ENCODE data around the gene DYSF. TPM values are rescaled to one million over a fixed set of nuclear protein-coding genes. Genes with fewer than 3 reads are reported as not detected.
"Not testable (repeated sequence)": the region's sequence is repeated elsewhere in the genome, so short reads cannot be mapped to it uniquely, and the experiment has no call there.

The DYSF gene
- total RNA-seq, 1 donor from 2014 or later = 49.2 TPM

GRCh38 chr2:71643674-71644357 is 190.5 kb downstream of the DYSF start:
- DNase-seq = no peak
- intact Hi-C loops (cut with micrococcal nuclease) = no loop called here

DNA sequence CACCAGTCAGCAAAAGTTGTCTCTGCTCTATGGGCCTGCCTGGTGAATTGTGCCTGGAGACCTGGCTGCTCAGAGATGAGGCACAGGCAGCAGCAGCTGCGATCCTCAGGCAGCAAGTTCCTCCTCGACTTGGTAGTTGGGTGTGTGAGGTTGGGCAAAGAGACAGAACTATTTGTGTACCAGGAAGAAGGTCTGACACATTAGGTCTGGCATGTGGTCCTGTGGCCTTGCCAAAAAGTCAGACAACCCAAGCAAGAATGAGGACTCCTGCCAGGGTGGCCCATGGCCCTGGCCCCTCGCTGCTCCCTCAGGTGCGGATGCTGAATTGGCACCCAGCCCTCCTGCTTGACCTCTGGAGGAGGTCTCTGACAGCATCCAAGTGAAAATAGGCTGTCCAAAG is 192.7 kb downstream of the DYSF start:
- intact Hi-C loops (cut with micrococcal nuclease) = no loop called here
- ATAC-seq (peak; percentile 99), DNase-seq (peak; percentile 70)

More at GRCh38 chr2:71643674-71644357, 190.5 kb downstream of the DYSF start:
- ATAC-seq = no peak

- intact Hi-C loops (cut with micrococcal nuclease) = no loop called here
- ATAC-seq (no peak), DNase-seq (no peak)
Measured at GRCh38 chr2:71647356-71647755, 194.0 kb downstream of the DYSF start.

GRCh38 chr2:71655498-71655897 is 202.1 kb downstream of the DYSF start:
- intact Hi-C loops (cut with micrococcal nuclease) = no loop called here
- ATAC-seq = no peak
- DNase-seq = no peak

GRCh38 chr2:71658256-71658655 is 204.9 kb downstream of the DYSF start:
- intact Hi-C loops (cut with micrococcal nuclease); DNase-seq; ATAC-seq: not testable (repeated sequence)

DNA sequence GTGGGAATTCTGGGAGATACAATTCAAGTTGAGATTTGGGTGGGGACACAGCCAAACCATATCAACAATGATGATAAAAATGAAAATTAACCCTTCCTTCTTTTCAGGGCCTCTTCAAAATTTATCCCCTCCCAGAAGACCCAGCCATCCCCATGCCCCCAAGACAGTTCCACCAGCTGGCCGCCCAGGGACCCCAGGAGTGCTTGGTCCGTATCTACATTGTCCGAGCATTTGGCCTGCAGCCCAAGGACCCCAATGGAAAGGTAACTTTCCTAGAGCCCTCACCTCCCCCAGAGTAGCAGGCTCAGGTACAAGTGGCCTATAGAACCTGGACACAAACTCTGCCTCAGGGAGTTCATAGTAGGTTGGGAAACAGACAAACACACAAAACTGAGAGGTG is 205.4 kb downstream of the DYSF start:
- ATAC-seq = no peak
- DNase-seq = no peak
- intact Hi-C loops (cut with micrococcal nuclease) = no loop called here

- ATAC-seq (no peak), DNase-seq (peak; percentile 13)
- intact Hi-C loops (cut with micrococcal nuclease) = no loop called here
Measured at GRCh38 chr2:71659868-71660518, 206.6 kb downstream of the DYSF start.

DNA sequence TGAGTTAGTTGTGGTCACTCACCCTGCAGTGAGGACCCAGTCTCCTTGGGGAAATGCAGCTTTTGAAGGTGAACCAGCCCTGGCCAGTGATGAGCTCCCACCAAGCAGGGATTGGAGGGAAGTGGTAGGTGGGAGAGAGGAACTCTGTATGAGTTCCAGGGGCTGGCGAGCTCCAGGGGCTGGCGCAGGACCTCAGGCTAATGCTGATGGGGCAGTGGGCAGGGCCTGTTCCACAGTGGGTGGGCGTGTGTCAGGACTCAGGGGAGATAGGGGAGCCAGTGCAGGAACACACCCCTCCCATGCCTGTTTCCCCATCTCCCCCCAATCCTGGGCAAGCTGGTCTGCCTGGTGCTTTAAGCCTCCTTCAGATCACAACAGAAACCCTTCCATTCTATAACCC is 208.4 kb downstream of the DYSF start:
- DNase-seq (peak; percentile 0), ATAC-seq (no peak)
- intact Hi-C loops (cut with micrococcal nuclease) = no loop called here

GRCh38 chr2:71662665-71663394 is 209.5 kb downstream of the DYSF start:
- intact Hi-C loops (cut with micrococcal nuclease) = no loop called here
- DNase-seq (peak; percentile 18), ATAC-seq (no peak)

GRCh38 chr2:71664161-71664560 is 210.8 kb downstream of the DYSF start:
- intact Hi-C loops (cut with micrococcal nuclease) = no loop called here
- ATAC-seq (no peak), DNase-seq (peak; percentile 8)

GRCh38 chr2:71665168-71666093 is 212.1 kb downstream of the DYSF start:
- intact Hi-C loops (cut with micrococcal nuclease) = no loop called here
- DNase-seq = peak; percentile 29
- ATAC-seq = peak; percentile 80

GRCh38 chr2:71666094-71666474 is 212.7 kb downstream of the DYSF start:
- ATAC-seq (no peak), DNase-seq (peak; percentile 7)
- intact Hi-C loops (cut with micrococcal nuclease) = no loop called here

GRCh38 chr2:71667256-71668182 is 214.2 kb downstream of the DYSF start:
- ATAC-seq (no peak), DNase-seq (peak; percentile 11)
- intact Hi-C loops (cut with micrococcal nuclease) = no loop called here

- intact Hi-C loops (cut with micrococcal nuclease) = no loop called here
Measured at GRCh38 chr2:71668326-71669057, 215.1 kb downstream of the DYSF start.

DNA sequence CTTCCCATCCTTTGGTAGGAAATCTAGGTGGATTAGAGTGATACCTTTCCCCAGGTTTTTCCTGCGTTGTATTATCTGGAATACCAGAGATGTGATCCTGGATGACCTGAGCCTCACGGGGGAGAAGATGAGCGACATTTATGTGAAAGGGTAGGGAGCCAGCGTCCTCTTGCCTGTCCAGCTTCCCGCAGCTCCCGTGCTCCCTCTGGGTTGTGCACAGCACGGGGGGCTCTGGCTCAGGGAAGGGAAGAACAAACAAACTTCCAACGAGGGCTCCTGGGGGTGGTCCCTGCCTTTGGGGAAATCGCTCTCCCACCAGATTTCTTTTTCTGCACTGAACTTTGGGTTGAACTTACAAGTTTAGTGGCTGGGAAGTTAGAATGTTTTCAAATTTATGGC is 215.7 kb downstream of the DYSF start:
- peak; percentile 5 for DNase-seq
- no peak for ATAC-seq
- intact Hi-C loops (cut with micrococcal nuclease) = no loop called here

More at GRCh38 chr2:71668326-71669057, 215.1 kb downstream of the DYSF start:
- DNase-seq (peak; percentile 9), ATAC-seq (no peak)

DNA sequence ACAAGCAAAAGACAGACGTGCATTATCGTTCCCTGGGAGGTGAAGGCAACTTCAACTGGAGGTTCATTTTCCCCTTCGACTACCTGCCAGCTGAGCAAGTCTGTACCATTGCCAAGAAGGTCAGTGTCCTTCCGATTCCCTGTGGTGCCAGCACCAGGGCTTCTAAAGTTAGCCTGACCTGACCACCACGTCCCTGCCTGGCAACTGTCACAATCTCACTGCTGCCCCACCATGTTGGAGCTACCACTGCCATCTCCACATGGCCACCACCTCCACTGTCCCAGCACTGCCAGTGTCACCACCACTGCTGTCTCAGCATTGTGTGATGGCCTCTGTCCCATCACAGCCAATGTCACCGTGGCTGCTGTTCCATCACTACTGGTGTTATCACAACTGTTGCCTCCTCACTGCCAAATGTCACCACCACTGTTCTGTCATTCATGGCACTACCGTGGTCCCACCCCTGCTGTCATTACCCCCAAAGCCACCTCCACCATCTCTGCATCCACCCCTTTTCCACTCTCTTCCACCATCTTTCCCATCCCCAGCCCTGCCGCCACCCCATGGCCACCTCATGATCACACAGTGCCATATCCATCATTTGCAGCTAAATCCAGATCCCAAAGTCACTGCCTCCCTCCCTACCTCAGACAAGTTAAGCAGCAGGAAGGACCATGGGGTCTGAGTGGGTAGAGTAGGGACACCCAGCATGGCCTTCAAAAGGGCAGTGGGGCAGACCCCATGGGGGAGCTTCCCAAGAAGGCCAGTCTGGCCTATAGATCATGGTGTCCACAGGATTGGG is 216.5 kb downstream of the DYSF start:
- ATAC-seq (no peak), DNase-seq (peak; percentile 9)
- intact Hi-C loops (cut with micrococcal nuclease) = no loop called here

GRCh38 chr2:71670430-71670795 is 217.1 kb downstream of the DYSF start:
- ATAC-seq = no peak
- intact Hi-C loops (cut with micrococcal nuclease) = no loop called here
- peak; percentile 2 for DNase-seq
